HCEC 1CT (cell line): ENCODE data around the gene INTS11.
"Not testable (repeated sequence)": the region's sequence is repeated elsewhere in the genome, so short reads cannot be mapped to it uniquely, and the experiment has no call there.

Experiments
- DNase-seq: peaks from one replicate; pipeline ENCODE4 v3.0.0-alpha.2; 2017

The INTS11 gene

GRCh38 chr1:1329304-1330210, 5.1 kb upstream of the INTS11 start:
- DNase-seq = no peak

DNA sequence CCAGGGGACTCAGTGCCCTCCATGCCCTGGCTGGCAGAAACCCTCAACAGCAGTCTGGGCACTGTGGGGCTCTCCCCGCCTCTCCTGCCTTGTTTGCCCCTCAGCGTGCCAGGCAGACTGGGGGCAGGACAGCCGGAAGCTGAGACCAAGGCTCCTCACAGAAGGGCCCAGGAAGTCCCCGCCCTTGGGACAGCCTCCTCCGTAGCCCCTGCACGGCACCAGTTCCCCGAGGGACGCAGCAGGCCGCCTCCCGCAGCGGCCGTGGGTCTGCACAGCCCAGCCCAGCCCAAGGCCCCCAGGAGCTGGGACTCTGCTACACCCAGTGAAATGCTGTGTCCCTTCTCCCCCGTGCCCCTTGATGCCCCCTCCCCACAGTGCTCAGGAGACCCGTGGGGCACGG, 3.8 kb upstream of the INTS11 start:
- DNase-seq = no peak

DNA sequence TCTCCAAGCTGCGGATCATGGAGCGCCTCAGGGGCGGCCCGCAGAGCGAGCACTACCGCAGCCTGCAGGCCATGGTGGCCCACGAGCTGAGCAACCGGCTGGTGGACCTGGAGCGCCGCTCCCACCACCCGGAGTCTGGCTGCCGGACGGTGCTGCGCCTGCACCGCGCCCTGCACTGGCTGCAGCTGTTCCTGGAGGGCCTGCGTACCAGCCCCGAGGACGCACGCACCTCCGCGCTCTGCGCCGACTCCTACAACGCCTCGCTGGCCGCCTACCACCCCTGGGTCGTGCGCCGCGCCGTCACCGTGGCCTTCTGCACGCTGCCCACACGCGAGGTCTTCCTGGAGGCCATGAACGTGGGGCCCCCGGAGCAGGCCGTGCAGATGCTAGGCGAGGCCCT, 2.8 kb upstream of the INTS11 start:
- no peak for DNase-seq

- no peak for DNase-seq
Observed at GRCh38 chr1:1326075-1326605, 1.7 kb upstream of the INTS11 start.

GRCh38 chr1:1325288-1326074, 1.0 kb upstream of the INTS11 start:
- DNase-seq = no peak

DNA sequence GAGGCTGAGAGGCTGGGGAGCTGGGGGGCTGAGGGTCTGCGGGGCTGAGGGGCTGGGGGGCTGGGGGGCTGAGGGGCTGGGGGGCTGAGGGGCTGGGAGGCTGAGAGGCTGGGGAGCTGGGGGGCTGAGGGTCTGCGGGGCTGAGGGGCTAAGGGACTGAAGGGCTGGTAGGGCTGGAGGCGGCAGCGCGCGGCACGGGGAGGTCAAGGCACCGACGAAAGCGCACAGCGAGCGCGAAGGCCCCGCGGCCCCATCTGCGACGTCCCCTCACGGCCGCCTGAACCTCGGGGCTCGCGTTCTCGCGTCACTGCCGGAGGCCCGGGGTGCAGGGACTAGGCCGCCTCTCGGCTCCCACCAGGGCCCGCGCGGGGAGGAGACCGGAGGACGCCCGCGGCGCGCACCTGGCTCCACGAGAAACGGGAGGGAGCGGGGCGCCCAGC, 356 bp downstream of the INTS11 start:
- peak; percentile 36 for DNase-seq

GRCh38 chr1:1322952-1323351, 1.5 kb downstream of the INTS11 start:
- no peak for DNase-seq

GRCh38 chr1:1322418-1322817, 2.0 kb downstream of the INTS11 start:
- DNase-seq = no peak

- DNase-seq = no peak
Observed at GRCh38 chr1:1321477-1321876, 3.0 kb downstream of the INTS11 start.

- no peak for DNase-seq
Observed at GRCh38 chr1:1320666-1321448, 3.6 kb downstream of the INTS11 start.

- no peak for DNase-seq
Observed at GRCh38 chr1:1319646-1319941, 4.9 kb downstream of the INTS11 start.

GRCh38 chr1:1318777-1319645, 5.4 kb downstream of the INTS11 start:
- no peak for DNase-seq

- DNase-seq = peak; percentile 91
Observed at GRCh38 chr1:1318131-1318652, 6.3 kb downstream of the INTS11 start.

DNA sequence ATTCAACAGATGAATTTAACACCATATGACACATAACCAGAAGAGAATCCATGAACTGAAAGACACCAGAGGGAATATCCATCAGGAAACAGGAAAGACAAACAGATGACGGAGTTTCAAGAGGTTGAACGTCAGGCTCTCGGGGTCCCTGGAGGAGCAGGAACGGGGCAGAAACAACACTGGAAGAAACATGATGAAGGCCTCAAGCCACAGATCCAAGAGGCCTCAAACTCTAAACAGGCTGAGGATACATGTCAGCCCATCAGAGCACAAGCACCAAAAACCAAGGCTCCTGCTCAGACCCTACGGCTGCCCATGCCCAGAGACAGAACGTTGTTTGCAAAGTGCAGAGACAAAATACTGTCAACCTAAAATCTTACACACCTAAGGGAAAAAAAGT, 7.0 kb downstream of the INTS11 start:
- no peak for DNase-seq

GRCh38 chr1:1316199-1316598, 8.3 kb downstream of the INTS11 start:
- not testable (repeated sequence) for DNase-seq

DNA sequence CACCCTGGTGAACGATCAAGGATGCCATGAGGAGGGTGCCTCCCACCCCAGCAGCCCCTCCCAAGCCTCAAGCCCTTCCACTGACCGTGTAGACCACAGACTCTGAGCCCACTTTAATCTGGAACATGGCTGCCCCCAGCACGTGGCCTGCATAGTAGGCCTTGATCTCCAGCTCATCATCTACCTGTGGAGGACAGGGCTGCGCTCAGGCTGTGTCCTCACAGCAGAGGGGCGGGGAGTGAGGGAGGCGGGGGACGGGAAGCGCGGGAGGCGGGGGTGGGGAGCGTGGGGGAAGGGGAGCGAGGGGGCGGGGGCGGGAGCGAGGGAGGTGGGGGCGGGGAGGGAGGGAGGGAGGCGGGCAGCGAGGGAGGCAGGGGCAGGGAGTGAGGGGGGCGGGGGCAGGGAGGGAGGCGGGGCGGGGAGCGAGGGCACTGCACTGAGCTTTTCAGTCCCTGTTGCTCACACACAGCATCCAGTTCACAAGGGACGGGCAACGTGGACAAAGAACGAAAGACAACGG, 9.0 kb downstream of the INTS11 start:
- DNase-seq = no peak

DNA sequence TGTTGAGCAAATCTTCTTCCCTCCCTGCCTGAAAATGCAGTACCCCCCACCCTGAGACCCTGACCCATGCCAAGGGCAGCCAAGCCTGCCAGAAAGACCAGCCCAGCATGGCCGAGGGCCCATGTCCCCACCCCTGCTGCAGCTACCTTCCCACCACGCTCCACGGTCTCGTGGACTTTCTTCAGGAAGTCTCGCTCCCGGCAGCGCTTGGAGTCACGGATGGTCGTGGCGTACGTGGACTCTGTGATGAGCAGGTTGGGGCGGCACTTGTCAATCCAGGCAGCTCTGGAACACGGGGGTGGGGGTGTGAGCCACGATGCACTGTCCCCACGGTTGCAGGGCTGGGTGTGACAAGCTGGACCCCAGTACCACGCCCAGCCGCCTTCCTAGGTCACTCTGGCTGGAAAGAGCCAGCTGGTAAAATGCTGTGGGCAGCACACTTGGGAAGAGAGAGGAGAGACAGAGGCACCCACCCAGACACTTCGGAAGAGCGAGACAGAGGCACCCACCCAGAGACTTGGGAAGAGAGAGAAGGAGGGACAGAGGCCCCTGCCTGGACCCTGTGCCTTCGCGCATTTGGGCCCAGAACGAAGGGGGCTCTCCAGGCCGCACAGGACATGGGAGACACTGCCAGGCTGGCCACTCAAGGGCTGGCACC, 9.7 kb downstream of the INTS11 start:
- DNase-seq = no peak

- DNase-seq = no peak
Observed at GRCh38 chr1:1314237-1314586, 10.2 kb downstream of the INTS11 start.

DNA sequence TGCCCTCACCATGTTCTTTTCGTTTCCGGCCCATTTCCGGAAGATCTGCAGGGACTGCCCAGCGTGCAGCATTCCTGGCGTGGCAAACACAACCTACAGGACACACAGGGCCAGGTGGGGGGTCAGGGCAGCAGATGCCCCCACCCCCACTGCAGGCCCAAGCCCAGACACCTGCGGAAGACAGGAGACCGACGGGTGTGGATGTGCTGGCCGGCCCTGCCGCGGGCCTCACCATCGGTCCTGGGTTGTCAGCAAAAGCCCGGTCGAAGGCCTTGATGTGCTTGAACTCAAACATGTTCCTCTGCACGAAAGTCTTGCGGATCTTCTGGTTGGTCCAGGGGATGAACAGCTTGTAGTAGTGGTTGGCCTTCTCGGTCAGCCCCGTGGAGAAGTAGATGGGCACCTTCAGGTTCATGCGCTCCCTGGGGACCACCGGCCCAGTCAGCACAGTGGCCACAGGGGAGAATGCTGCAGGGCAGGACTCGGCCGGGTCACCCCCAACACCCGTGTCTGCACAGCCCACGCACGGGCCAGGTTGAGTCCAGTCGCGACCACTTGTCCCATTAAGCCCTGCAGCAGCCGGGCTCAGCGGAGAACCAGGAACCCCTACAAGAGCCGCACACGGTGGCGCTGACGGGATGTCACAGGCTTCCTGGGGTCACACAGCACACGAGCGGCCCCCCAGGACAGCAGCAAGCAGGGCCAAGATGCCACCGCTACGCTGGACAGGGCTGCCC, 10.8 kb downstream of the INTS11 start:
- DNase-seq = no peak
